Mononuclear cell (primary cell): ENCODE data around the gene PLD4. TPM values are rescaled to one million over a fixed set of nuclear protein-coding genes. Genes with fewer than 3 reads are reported as not detected.

Experiments
- H3K27me3 ChIP-seq: 2 replicates; pipeline ENCODE4 v1.6.0; 2011; ENCODE audit warnings: low read length, control low read depth; ENCODE audit not compliant: insufficient read depth
- H3K4me1 ChIP-seq: 2 replicates; pipeline ENCODE4 v1.5.1; 2011; ENCODE audit warnings: mild to moderate bottlenecking, low read length, control low read depth; ENCODE audit not compliant: insufficient read depth
- H3K4me3 ChIP-seq: 2 replicates; pipeline ENCODE4 v1.5.1; 2011; ENCODE audit warnings: mild to moderate bottlenecking, low read length, moderate library complexity
- H3K9me3 ChIP-seq: 2 replicates; pipeline ENCODE4 v1.5.1; 2011; ENCODE audit warnings: low read depth, mild to moderate bottlenecking, control low read depth, low read length
- total RNA-seq: library from RNA; depleted of rRNA; stranded (reverse); fragments of >200 nt; gene quantifications from one replicate; pipeline ENCODE4 v1.2.3, GENCODE V29; 2012

PLD4 gene
- total RNA-seq, 1 donor = 15.3 TPM

DNA sequence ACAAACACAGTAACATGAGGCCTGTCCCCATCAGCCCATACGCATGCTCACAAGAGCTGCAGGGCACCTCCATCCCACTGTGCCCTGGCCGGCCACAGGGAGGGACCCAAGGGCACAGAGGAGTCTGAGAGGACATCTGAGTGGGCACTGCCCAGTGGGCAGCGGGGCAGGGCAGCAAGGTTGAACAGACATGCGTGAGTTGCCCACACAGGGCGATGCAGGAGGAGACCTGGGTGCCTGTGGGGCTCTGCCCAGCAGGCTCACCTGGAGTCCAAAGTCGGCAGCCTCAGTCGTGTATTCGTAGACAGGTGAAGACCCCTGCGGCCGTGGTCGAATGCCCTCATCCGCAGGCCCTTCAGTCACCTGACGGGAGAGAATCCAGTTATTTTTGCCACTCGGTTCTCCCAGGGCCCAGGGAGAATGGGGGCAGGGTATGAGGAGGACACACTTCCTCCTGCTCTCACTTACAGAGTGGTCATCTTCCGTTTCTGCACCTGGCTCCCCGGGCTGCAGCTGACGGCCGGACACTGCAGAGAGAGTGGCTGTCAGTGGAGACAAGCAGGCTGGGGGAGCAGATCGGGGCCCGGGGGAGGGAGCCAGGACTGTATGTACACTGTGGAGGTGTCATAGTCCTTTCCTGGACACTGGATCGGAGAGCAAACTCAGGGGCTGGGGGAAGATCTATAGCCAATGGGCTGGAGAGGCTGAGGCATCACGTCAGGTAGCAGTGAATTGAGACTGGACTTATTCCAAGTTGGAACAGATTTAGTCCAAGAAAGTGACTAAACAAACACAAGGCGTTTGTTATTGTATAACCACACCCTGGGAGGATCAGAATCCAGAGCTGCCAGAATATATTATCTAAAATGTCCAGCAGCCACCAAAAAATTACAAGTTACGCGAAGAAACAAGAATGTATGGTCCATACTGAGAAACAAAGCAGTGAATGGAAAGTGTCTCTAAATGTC is 32.8 kb downstream of the PLD4 start:
- Histone ChIP-seq H3K9me3 (no peaks in the 10 kb centered on the region), H3K4me3 (no peak overlapping the region), H3K27me3 (no peaks in the 10 kb centered on the region), H3K4me1 (no peaks in the 10 kb centered on the region)

DNA sequence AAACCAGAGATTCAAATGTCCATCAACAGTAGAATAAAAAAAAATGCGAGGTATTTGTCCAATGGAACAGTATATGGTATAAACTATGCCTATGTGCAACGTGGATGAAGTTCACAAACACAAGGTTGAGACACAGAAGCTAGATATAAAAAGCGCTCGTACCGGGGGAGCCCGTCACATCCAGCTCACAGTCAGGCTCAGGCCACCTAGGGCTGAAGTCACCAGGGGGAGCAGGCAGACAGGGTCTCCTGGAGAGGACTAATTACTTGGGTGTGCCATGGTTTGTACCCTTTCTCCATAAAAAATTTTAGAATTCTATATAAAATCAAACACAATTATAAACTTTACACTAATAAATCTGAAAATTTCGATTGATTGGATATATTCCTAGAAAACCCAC is 39.9 kb downstream of the PLD4 start:
- Histone ChIP-seq H3K9me3 (no peaks in the 10 kb centered on the region), H3K4me3 (no peak overlapping the region), H3K4me1 (peaks cover 5% of the 10 kb centered on the region), H3K27me3 (peaks cover 3% of the 10 kb centered on the region)

DNA sequence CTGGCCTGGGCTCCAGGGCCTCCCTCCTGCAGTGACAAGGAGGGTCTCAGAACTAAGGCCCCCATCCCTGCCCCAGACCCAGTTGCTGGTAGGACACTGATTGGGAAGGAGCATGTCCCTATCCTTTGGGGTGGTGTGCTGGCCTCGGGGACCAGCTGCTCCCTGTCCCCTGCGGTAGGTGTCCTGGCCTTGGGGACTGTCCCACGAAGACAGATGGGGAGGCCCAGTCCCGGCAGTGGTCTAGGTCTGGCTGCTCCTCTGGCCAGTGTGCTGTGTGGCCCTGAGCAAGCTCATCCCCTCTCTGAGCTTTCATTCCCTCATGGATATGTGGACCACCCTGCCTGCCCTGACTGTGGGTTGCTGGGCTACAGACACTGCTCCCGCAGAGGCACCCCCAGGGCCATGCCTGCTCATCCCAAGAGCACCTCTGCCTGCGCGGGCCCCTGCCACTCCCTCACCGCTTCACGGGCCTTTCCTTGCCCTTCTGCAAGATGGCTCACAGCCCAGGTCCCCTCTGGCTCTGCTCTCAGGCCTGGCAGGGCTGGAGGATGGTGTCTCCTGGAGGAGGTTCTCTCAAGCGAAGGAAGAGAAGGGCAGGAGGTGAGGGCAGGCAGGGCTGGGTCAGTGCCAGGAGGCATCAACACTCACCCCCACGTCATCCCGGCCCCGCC is 41.0 kb downstream of the PLD4 start:
- Histone ChIP-seq H3K9me3 (no peaks in the 10 kb centered on the region), H3K4me3 (no peak overlapping the region), H3K27me3 (peaks cover 3% of the 10 kb centered on the region), H3K4me1 (peaks cover 5% of the 10 kb centered on the region)

DNA sequence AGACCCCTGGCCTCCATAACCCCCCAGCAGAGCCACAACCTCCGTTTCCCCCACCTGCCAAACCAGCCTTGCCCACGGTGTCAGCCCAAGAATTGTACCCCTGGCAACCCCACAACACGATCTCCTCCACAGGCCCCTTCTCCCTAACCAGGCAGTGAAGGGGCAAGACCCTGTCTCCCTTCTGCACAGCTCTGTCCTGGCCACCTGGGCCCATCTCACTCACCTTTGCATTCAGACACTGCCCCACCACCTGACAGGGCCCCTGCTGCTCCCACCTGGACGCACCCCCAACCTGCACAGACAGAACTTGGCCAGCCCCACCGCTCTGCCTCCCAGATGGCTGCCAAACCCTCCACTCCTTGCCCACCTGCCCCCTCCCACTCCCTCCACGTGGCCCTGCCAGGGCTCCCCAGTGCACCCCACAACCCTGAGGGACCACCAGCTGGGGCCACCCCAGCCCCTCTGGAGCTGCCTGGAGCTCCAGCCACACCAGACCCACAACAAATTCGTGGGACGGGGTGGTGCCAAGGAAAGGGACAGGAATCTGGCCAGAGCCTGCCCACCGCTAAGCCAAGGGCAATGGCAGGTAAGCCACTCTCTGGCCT is 41.7 kb downstream of the PLD4 start:
- H3K27me3 ChIP-seq = peaks cover 3% of the 10 kb centered on the region
- no peak overlapping the region for H3K4me3 ChIP-seq
- no peaks in the 10 kb centered on the region for H3K9me3 ChIP-seq
- peaks cover 5% of the 10 kb centered on the region for H3K4me1 ChIP-seq

DNA sequence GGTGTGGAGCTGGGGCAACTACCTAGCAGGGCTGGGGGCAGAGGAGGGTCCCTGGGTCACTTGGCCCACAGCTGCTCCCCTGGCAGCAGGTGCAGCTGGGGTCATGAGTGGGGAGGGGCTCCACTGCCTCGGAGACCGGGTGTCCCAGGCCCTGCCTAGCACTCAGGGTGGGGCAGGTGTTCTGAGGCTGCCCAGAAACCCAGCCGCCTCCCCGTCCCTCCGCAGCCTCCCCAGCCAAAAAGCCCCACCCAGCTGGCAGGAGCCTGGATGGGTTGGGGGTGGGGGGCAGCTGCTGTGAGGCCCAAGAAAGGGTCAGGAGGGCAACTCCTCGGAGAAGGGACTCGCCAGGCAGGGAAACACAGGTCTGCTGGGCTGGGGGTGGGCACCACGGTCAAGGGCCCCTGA is 42.3 kb downstream of the PLD4 start:
- no peak overlapping the region for H3K4me3 ChIP-seq
- H3K4me1 ChIP-seq = peaks cover 5% of the 10 kb centered on the region
- H3K27me3 ChIP-seq = peaks cover 3% of the 10 kb centered on the region
- no peaks in the 10 kb centered on the region for H3K9me3 ChIP-seq

DNA sequence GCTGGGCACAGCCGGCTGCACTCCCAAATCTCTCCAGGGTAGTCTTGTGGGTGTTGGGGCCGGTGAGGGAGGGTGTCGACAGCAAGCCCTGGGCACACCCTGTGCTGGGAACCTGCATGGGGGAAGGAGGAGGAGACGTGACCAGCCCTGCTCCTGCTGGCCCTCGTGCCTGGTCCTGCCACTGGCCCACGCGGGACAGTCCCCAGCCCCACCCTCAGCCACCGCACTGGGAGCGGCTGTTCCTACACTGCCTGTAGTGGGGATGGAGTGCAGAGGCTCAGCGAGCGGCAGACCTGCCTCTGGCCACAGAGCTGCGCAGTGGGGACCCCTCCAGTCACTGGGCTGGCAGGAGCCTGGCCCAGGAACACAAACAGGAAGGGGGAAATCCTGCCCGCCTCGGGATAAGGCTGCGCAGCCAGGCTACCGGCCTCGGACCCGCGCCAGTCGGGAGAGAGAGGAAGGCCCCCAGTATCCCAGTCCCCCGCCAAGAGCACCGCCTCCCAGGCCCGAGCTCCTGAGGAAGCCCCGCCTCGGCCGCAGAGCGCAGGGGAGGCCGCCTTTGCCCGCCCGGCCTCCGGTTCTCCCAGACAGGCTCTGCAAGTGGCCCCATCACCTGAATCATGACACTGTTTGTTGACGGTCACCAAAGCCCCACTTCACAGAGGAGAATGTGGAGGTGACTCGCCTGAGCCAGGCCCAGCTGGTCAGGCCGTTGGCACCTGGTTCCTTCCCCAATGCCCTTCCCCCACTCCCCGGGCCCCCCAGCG is 42.9 kb downstream of the PLD4 start:
- H3K4me1 ChIP-seq = peaks cover 5% of the 10 kb centered on the region
- H3K9me3 ChIP-seq = no peaks in the 10 kb centered on the region
- H3K27me3 ChIP-seq = peaks cover 3% of the 10 kb centered on the region
- H3K4me3 ChIP-seq = no peak overlapping the region

DNA sequence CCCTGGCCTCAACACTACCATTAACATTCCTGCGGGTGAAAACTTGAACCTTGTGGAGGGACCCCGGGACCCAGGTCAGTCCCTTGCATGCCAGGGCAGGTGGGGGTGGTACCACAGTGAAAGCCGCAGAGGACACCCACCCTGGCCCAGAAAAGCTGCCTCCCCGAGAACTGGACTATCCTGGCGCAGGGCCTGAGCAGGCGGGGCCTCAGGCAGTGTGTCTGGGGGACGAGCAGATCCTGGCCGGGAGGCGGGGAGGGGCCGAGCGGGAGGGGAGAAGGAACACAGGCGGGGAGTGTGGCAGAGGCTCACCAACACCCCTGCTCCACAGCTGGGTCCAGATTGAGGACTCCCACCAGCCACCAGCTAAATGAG is 43.5 kb downstream of the PLD4 start:
- no peaks in the 10 kb centered on the region for H3K9me3 ChIP-seq
- H3K4me3 ChIP-seq = no peak overlapping the region
- H3K27me3 ChIP-seq = peaks cover 3% of the 10 kb centered on the region
- peaks cover 5% of the 10 kb centered on the region for H3K4me1 ChIP-seq

DNA sequence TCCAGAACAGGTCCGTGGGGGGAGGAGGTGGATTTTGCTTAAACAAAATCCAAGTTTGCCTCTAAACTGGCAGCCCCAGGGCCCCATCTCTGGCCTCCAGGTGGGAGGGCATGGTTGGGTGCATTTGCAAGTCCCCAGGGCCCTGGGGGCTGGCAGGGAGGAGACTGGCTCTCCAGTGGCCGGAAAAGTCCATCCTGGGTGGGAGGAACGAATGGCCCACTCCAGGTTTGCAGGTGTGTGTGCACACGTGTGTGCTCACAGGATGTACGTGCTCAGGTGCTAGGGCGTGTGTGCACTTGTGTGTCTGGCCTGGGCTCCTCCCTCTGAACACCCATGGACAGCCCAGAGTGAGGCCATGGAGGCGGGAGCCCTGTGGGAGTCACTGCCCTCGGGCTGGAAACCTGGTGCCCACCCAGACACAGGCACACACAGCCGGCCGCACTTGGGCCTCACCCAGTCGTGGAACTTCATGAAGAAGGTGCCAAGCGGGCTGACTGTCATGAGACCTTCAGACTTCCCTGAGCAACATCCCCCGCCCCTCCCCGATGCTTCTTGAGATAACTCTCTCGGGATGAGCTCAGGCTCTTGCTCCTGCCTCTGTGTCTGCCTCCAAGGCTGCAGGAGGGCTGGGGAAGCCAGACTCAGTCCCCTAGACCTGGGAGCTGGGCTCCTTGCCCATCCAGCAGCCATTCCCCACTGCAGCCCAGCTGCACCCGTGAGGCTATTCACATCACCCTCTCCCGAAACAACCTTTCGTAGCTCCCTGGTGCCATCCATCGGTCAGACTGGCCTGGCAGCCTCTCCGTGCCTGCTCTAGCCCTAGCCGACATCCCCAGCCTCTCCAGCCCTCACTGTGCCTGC is 44.1 kb downstream of the PLD4 start:
- Histone ChIP-seq H3K27me3 (peaks cover 3% of the 10 kb centered on the region), H3K9me3 (no peaks in the 10 kb centered on the region), H3K4me1 (peaks cover 5% of the 10 kb centered on the region), H3K4me3 (no peak overlapping the region)

DNA sequence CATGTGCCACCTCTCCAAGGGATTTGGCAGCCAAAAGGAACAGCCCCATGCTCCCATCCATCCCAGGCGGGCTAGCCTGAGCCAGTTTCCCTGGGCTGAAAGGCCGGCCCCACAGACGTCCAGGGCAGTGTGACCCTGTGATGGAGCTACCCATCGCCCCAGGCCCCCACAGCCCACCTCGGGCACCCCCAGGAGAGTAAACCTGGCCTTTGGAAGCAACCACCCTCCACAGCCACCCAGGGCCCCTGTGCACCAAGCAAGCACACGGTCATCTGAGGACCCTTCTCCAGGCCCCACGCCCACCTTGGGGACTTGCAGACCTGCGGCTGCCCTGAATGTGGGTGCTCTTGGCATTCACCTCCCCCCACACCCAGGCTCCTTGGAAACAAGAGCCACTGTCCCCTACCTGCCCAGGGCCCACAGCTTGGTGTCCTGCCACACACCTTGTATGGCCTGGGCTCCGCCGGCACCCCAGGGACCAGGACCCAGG is 45.1 kb downstream of the PLD4 start:
- no peaks in the 10 kb centered on the region for H3K9me3 ChIP-seq
- no peak overlapping the region for H3K4me3 ChIP-seq
- peaks cover 5% of the 10 kb centered on the region for H3K4me1 ChIP-seq
- peaks cover 3% of the 10 kb centered on the region for H3K27me3 ChIP-seq

DNA sequence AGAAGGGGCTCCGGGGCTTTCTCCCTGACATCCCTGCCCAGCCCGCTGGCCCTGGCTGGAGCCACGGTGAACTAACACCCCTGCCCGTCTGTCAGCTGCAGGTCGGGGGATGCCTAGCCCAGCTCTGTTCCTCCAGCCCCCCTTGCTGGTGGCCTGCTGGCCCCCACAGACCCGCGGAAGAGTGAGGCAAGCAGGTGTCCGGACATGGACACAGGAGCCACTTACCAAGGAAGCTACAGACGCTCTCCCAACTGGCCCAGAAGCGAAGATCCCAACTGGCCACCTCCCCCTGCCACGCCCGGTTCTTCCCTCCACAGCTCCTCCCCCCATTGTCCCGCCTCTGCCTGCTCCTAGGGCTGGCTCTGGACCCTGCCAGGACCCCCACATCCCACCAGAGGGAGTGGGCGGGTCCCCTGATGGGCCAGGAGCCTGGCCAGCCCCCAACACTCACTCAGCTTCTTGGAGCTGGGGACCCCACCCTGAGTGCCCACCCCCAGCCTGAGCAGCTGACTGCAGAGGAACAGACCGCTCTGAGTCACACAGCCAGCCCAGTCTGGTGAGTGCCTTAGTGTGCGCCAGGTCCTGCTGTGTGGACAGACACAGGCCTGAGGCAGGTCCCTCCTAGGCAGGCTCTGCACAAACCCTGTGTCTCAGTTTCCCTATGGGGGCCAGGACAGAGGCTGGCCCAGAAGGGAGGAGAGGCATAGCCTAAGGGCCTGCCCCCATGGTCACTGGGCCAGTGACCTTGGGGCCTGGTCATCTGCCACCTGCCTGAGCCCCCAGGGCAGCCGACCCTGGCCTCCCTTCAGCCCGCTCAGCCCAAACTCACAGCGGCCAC is 45.8 kb downstream of the PLD4 start:
- H3K9me3 ChIP-seq = no peaks in the 10 kb centered on the region
- no peak overlapping the region for H3K4me3 ChIP-seq
- H3K27me3 ChIP-seq = peaks cover 3% of the 10 kb centered on the region
- H3K4me1 ChIP-seq = peaks cover 5% of the 10 kb centered on the region

DNA sequence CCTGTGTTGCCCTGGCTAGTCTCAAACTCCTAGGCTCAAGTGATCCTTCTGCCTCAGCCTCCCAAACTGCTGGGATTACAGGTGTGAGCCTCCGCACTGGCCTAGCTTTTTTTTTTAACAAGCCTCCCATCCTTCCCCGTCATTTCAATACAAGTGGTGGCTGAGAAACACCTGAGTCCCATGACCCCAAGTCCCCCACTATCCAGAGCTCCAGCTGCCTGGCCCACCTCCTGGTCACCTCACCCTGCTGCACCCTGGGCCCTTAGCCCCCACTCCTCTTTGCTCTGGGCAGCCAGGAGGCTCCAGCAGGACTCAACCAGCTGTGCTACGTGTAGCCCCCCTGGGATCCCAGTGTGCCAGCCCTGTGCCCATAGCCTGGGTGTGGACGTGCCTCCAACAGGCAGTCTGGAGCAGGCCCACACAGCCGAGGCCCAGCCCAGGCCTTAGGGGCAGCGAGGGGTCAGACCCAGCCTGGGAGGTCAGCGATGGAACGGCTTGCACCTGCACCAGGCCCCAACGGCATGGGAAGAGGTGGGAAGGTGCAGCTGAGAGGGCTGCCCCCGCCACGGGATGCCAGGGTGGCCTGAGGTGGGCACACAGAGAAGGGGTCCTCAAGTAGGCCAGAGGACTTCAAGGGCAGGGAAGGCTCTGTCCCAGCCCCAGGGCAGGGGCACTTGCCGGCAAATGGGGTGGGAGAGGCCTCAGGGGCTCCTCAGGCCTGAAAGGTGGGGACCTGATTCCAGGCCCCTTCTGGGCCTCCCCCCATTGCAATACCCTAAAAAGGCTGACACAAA is 47.0 kb downstream of the PLD4 start:
- Histone ChIP-seq H3K4me1 (peaks cover 5% of the 10 kb centered on the region), H3K27me3 (peaks cover 6% of the 10 kb centered on the region), H3K4me3 (no peak overlapping the region), H3K9me3 (no peaks in the 10 kb centered on the region)

DNA sequence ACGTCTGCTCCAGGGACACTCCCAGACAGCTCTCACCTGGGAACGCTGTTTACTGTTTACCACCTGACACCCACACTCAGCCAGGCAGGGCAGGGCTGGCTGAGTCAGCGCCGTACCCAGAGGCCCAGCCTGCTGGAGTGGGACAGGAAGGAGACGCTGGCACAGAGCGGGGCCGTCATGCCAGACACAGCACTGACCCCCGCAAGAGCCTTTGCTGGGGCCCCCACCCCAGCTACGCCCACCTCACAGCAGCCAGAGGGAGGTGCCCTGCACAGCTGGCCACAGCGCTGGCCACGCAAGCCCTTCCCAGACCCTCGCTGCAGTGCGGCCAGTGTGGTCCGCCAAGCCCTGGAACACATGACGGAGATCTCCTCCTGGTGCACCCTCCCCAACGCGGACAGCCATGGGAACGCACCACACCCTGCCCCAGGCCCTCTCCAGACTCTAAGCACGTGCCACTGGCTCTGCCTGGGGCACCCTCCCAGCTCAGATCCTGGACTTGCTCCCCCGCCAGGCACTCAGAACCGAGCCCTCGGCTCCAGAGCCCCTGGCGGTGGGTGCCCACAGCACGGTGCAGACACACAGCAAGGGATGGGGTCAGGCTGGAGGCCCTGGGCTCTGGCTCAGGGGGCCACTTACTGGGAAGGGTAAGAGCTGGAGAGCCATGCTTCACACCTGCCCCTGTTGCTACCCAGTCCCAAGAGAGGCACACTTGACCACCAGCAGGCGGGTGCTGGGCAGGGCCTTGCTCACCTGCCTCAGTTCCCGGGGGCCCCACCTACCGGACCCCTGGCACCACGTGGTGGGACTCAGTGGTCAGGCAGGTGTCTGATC is 47.8 kb downstream of the PLD4 start:
- no peaks in the 10 kb centered on the region for H3K9me3 ChIP-seq
- peaks cover 7% of the 10 kb centered on the region for H3K4me1 ChIP-seq
- H3K27me3 ChIP-seq = peaks cover 15% of the 10 kb centered on the region
- no peak overlapping the region for H3K4me3 ChIP-seq
